Stimulated activated CD8-positive, alpha-beta memory T cell treated with anti-CD3 and anti-CD28 coated beads, Interleukin-15, amount 100 ng/mL, for 4 hours (primary cell): ENCODE measurements around the gene AFAP1.

Experiments used
- DNase-seq, 2 donors: peaks; one replicate each; pipeline ENCODE4 v3.0.0-alpha.2; 2020; ENCODE audit warnings: low read depth in 2 of 2

The AFAP1 gene

GRCh38 chr4:7841894-7842293 lies 97.8 kb downstream of the AFAP1 start:
- no peak for DNase-seq

- no peak for DNase-seq
Observed at GRCh38 chr4:7841071-7841470, 98.6 kb downstream of the AFAP1 start.

- no peak for DNase-seq
Observed at GRCh38 chr4:7839856-7840255, 99.8 kb downstream of the AFAP1 start.

GRCh38 chr4:7838136-7838782 lies 101.4 kb downstream of the AFAP1 start:
- DNase-seq = no peak

- no peak for DNase-seq
Observed at GRCh38 chr4:7837597-7838135, 102.0 kb downstream of the AFAP1 start.

GRCh38 chr4:7831858-7832730 lies 107.6 kb downstream of the AFAP1 start:
- no peak for DNase-seq

GRCh38 chr4:7831330-7831729 lies 108.3 kb downstream of the AFAP1 start:
- peak in 1 of 2 donors; percentile 8 for DNase-seq

GRCh38 chr4:7830747-7831146 lies 108.9 kb downstream of the AFAP1 start:
- no peak for DNase-seq

- no peak for DNase-seq
Observed at GRCh38 chr4:7829652-7830580, 109.7 kb downstream of the AFAP1 start.

- DNase-seq = no peak
Observed at GRCh38 chr4:7828793-7829301, 110.8 kb downstream of the AFAP1 start.

- peak; percentile 42 to 44 for DNase-seq
Observed at GRCh38 chr4:7828011-7828720, 111.5 kb downstream of the AFAP1 start.

- no peak for DNase-seq
Observed at GRCh38 chr4:7827566-7827965, 112.1 kb downstream of the AFAP1 start.

GRCh38 chr4:7826909-7827306 lies 112.8 kb downstream of the AFAP1 start:
- DNase-seq = no peak

- no peak for DNase-seq
Observed at GRCh38 chr4:7826176-7826908, 113.3 kb downstream of the AFAP1 start.

GRCh38 chr4:7824218-7824617 lies 115.4 kb downstream of the AFAP1 start:
- no peak for DNase-seq

- no peak for DNase-seq
Observed at GRCh38 chr4:7823416-7823824, 116.2 kb downstream of the AFAP1 start.

GRCh38 chr4:7822877-7823276 lies 116.8 kb downstream of the AFAP1 start:
- no peak for DNase-seq

- DNase-seq = no peak
Observed at GRCh38 chr4:7822137-7822505, 117.5 kb downstream of the AFAP1 start.

GRCh38 chr4:7821245-7822136 lies 118.2 kb downstream of the AFAP1 start:
- no peak for DNase-seq
